Lower lobe of right lung (tissue), 2 donors: ENCODE measurements around the gene FAAP24. TPM values are rescaled to one million over a fixed set of nuclear protein-coding genes. Genes with fewer than 3 reads are reported as not detected.
"Not testable (repeated sequence)": the region's sequence is repeated elsewhere in the genome, so short reads cannot be mapped to it uniquely, and the experiment has no call there.

Experiments used
- ATAC-seq, 2 donors: fragments of 200-7000 bp; cut with Tn5 transposase; one replicate each; pipeline ENCODE4 v1.9.1; 2020 to 2022; ENCODE audit warnings: mild to moderate bottlenecking in 2 of 2, moderate library complexity in 2 of 2
- DNase-seq: peaks from one replicate; pipeline ENCODE4 v3.0.0-alpha.2; 2020
- H3K27ac ChIP-seq: fragments of 200-600 bp; one replicate; pipeline ENCODE4 v1.8.0; 2022
- H3K27me3 ChIP-seq: fragments of 200-600 bp; one replicate; pipeline ENCODE4 v1.8.0; 2022; ENCODE audit warnings: low read depth
- H3K36me3 ChIP-seq: fragments of 200-600 bp; one replicate; pipeline ENCODE4 v1.8.0; 2022; ENCODE audit warnings: mild to moderate bottlenecking
- H3K4me1 ChIP-seq: fragments of 200-600 bp; one replicate; pipeline ENCODE4 v1.8.0; 2022
- H3K4me3 ChIP-seq: fragments of 200-600 bp; one replicate; pipeline ENCODE4 v1.8.0; 2022; ENCODE audit warnings: mild to moderate bottlenecking
- H3K9me3 ChIP-seq: fragments of 200-600 bp; one replicate; pipeline ENCODE4 v1.8.0; 2022
- CTCF ChIP-seq: fragments of 200-600 bp; IDR thresholded peaks from one replicate; pipeline ENCODE4 v1.8.0; 2022; ENCODE audit warnings: antibody characterized with exemption, mild to moderate bottlenecking
- intact Hi-C: fragments of 100-400 bp; cut with DNase I; formaldehyde crosslinking; loops from one replicate; pipeline ENCODE4 v1.11.0; 2022
- total RNA-seq: library from RNA; stranded (reverse); fragmentation: NEBNext Ultra II Directional; extraction: Animal tissue kit (Norgen Biotek cat#: 25700); gene quantifications from one replicate; pipeline ENCODE4 v1.2.1, GENCODE V29; 2021
- donor health status: DM: no; HTN: yes; CAD: no; lungs with severe emphysema.

Gene FAAP24
- total RNA-seq, 1 donor from 2014 or later: 2.9 TPM

DNA sequence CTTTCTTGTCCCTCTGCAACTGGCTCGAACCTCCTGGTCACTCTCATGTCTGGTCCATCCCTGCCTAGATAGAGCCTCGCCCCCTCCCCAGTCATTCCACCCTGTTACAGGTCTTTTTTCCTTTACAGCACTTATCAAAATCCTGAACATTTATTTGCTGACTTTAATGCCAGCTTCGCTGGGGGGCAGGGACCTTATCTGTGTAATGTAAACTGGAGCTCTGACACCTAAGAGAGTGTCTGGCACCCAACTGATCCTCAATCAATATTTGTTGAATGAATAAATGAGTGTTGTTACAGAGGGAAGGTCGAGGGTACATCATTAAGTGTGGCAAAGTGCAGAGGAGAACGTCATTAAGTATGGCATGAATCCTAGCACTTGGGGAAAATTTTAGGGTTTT lies 16.7 kb downstream of the FAAP24 start:
- H3K9me3 ChIP-seq: no peaks in the 10 kb centered on the region
- no peak for TF ChIP-seq CTCF
- intact Hi-C loops: no loop called here
- H3K27me3 ChIP-seq: no peaks in the 10 kb centered on the region
- ATAC-seq: no peak
- no peaks in the 10 kb centered on the region for H3K4me1 ChIP-seq
- DNase-seq: no peak
- H3K36me3 ChIP-seq: peaks cover 14% of the 10 kb centered on the region
- H3K27ac ChIP-seq: no peak overlapping the region
- no peak overlapping the region for H3K4me3 ChIP-seq

DNA sequence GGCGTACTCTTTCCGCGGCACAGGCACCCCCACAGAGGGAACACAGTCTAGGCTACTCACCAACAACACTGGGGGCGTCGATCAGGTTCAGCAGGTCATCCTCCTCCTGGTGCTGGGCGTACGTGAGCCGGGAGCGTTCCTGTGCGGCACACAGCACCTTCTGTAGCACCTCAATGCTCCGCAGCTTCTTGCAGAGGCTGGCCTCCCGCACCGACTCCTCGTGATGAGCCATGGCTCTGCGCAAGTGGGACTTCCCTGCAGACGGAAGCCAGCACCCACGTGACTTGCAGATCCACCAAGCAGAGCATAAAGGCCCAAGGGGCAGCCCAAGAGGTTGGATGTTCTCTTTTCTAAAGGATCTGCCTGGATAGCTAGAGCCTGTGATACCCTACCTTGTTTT lies 23.9 kb downstream of the FAAP24 start:
- H3K36me3 ChIP-seq: peaks cover 18% of the 10 kb centered on the region
- intact Hi-C loops, H3K4me1 ChIP-seq, H3K4me3 ChIP-seq, H3K9me3 ChIP-seq, H3K27ac ChIP-seq, H3K27me3 ChIP-seq, ATAC-seq, DNase-seq: not testable (repeated sequence)

GRCh38 chr19:32997061-32997464 lies 25.0 kb downstream of the FAAP24 start:
- DNase-seq, ATAC-seq, intact Hi-C loops: not testable (repeated sequence)

GRCh38 chr19:32997716-32998355 lies 25.8 kb downstream of the FAAP24 start:
- peaks cover 11% of the 10 kb centered on the region for H3K36me3 ChIP-seq
- intact Hi-C loops: no loop called here

More at GRCh38 chr19:32997061-32997464, 25.0 kb downstream of the FAAP24 start:
- not testable (repeated sequence) for H3K4me1 ChIP-seq, H3K9me3 ChIP-seq, H3K4me3 ChIP-seq, H3K27me3 ChIP-seq, H3K27ac ChIP-seq
- peaks cover 14% of the 10 kb centered on the region for H3K36me3 ChIP-seq

GRCh38 chr19:32998722-32999121 lies 26.7 kb downstream of the FAAP24 start:
- no peak for TF ChIP-seq CTCF
- intact Hi-C loops: no loop called here
- no peaks in the 10 kb centered on the region for H3K4me1 ChIP-seq
- H3K4me3 ChIP-seq: no peak overlapping the region
- peaks cover 9% of the 10 kb centered on the region for H3K36me3 ChIP-seq
- H3K9me3 ChIP-seq: no peaks in the 10 kb centered on the region
- ATAC-seq (no peak), DNase-seq (no peak)
- no peaks in the 10 kb centered on the region for H3K27me3 ChIP-seq
- no peak overlapping the region for H3K27ac ChIP-seq

More at GRCh38 chr19:32997716-32998355, 25.8 kb downstream of the FAAP24 start:
- Histone ChIP-seq H3K27me3 (no peaks in the 10 kb centered on the region), H3K4me3 (no peak overlapping the region), H3K4me1 (no peaks in the 10 kb centered on the region), H3K27ac (no peak overlapping the region), H3K9me3 (no peaks in the 10 kb centered on the region)
- ATAC-seq: no peak
- TF ChIP-seq CTCF: no peak
- no peak for DNase-seq

DNA sequence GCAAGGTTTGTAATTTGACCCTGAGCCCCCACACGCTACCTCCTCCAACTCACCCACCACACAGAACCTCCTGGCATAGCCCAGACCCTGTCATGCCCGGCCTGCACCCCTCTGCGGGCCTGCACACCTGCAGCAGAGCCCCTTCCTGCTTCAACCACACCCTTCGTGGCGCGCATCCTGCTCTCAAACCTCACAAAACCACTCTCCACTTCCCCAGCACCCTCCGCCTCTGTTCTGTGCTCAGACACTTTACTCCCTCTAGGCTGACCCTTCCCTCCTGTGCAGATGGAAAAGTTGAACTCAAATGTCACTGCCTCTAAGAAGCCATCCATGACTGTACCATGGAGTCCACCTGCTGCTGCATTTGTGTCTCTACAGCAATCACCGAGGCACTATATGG lies 28.5 kb downstream of the FAAP24 start:
- H3K27ac ChIP-seq: no peak overlapping the region
- H3K4me3 ChIP-seq: no peak overlapping the region
- ATAC-seq (no peak), DNase-seq (no peak)
- H3K9me3 ChIP-seq: no peaks in the 10 kb centered on the region
- peaks cover 5% of the 10 kb centered on the region for H3K36me3 ChIP-seq
- H3K27me3 ChIP-seq: no peaks in the 10 kb centered on the region
- no peaks in the 10 kb centered on the region for H3K4me1 ChIP-seq
- TF ChIP-seq CTCF: no peak
- intact Hi-C loops: no loop called here
